NCI-H82 (cell line): ENCODE measurements around the gene RAP1GAP.

Experiments used
- DNase-seq: peaks from one replicate; lab custom pipeline; 2025; lab: John Stamatoyannopoulos, UW

RAP1GAP gene

DNA sequence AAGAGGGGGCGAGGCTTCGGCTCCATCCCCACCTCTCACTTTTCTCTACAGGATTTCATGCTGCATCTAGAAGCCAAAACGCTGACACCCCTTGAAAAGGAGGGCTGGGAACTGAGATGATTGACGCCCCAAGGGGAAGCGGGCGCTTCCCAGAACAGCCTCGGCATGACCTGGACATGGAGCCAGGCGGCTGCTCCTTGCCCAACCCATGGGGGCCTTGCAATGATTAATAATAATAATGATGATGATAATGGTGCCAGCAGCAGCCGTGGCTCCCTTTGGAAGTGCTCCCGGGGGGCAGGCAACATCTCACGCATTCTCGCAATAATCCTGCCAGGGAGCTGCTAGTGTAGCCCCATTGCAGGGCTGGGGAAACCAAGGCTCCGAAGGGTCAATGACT, 78.2 kb downstream of the RAP1GAP start:
- no peak for DNase-seq

DNA sequence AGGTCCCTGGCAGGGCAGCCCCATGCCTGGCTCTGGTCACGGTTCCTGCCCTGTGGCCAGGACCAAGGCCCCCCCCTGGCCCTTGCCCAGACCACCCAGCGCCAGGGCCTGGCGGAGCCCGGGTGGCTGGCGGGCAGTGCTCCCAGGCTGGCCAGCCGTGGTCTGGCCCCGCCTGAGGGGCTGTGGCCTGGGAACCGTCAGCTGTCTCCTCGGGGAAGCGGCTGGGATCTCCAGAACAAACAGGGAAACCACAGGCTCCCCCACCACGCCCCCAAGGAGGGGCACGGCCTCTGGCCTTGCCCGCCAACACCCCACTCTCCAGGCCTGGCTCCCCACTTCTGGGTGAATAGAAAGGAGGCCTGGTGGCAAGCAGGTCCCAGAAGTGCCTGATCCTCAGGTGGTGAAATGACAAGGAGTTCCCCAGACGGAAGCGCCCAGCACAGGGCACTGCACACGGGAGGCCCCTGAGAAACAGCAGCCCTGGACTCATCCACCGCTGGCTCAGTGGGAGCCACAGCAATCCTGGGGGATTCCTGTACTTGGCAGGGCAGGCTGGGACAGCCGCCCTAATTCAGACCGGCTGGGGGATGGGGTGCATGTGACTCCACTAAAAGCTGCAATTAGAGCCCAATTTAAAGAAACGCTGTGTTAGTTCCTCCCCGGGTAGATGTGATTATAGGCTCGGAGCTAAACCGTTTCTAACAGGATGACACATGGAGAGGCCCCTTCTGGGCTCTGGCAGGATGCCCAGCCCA, 78.9 kb downstream of the RAP1GAP start:
- DNase-seq, result peak; percentile 93

DNA sequence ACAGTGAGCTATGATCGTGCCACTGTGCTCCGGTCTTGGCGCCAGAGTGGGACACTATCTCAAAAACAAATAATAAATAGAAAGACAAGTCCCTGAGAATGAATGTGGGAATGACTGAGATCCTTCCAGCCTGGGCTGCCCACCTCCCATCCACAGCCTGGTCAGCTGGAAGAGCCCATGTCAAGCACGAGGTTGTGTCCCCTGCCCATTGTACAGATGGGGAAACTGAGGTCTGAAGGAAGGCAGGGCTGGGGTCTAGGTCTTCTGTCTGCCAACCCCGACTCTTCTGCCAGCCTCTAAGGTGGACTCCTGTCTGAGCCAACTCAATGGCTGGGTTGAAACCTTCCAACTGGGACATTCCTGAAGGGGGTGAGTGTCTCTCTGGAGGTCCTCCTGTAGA, 79.5 kb downstream of the RAP1GAP start:
- no peak for DNase-seq

- peak; percentile 74 for DNase-seq
These were observed 81.6 kb downstream of the RAP1GAP start for GRCh38 chr1:21587602-21587953.

- DNase-seq, result peak; percentile 53
These were observed 82.1 kb downstream of the RAP1GAP start for GRCh38 chr1:21586846-21587601.

DNA sequence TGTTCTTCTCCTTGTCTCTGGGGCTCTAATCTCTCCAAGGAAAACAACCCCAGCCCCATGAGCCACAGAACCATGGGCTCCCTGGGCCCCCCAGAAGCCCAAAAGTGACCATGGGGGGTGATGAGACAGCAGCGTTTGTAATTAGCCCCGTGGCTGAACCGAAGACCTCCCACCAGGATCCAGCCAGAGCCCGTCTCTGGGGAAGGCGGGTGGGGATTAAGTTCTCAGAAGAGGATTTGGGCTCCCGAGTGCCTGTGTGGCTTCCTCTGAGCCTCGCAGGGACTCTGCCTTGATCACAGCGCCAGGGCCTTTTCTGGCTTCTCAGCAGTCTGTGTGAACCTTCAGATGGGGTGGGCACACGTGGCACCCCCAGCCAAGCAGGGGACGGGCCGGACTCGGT, 82.9 kb downstream of the RAP1GAP start:
- DNase-seq, result peak; percentile 98

DNA sequence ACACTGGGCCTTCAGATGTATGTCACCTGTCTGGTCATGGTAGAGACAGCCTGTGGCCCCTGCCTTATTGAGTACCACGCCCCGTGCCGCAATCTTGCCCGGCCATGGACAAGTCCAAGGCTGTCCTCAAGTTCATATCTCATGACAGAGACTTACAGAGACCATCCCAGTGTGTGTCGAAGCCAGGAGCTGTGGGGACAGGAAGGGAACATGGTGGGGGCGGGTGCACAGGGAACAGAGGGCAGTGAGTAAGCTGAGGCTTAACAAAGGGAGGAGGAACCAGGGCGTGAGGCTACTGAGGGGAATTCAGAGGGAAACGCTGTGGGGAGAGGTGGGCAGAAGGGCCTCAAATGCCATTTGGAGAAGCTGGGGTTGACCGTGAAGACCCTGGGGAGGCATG, 84.1 kb downstream of the RAP1GAP start:
- peak; percentile 27 for DNase-seq

- DNase-seq, result no peak
These were observed 85.1 kb downstream of the RAP1GAP start for GRCh38 chr1:21584096-21584495.

GRCh38 chr1:21579791-21580190, 89.4 kb downstream of the RAP1GAP start:
- no peak for DNase-seq

- no peak for DNase-seq
These were observed 91.2 kb downstream of the RAP1GAP start for GRCh38 chr1:21577933-21578332.

DNA sequence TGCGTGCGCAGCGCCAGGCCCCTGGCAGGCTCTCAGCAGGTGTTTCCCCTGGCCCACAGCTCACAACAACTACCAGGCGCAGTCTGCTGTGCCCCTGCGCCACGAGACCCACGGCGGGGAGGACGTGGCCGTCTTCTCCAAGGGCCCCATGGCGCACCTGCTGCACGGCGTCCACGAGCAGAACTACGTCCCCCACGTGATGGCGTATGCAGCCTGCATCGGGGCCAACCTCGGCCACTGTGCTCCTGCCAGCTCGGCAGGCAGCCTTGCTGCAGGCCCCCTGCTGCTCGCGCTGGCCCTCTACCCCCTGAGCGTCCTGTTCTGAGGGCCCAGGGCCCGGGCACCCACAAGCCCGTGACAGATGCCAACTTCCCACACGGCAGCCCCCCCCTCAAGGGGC, 91.8 kb downstream of the RAP1GAP start:
- no peak for DNase-seq

DNA sequence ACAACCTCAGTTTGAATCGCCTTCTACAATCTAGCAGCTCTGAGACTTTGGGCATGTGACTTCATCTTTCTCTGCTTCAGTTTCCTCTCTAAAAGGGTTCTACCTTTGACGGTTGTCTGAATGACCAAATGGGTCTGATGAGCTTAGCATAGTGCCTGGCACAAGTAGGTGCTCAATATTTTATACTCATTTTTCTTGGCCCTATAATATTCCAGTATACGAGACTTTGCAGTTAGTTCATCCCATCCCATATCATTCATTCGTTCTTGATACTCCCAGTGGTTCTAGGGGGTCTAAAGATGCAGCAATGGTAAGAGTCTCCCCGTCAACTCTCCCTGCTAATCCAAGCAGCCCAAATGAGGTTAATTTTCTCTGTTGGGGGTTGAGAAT, 92.4 kb downstream of the RAP1GAP start:
- no peak for DNase-seq

GRCh38 chr1:21576031-21576797, 92.9 kb downstream of the RAP1GAP start:
- no peak for DNase-seq

- DNase-seq, result no peak
These were observed 93.7 kb downstream of the RAP1GAP start for GRCh38 chr1:21575351-21575942.

DNA sequence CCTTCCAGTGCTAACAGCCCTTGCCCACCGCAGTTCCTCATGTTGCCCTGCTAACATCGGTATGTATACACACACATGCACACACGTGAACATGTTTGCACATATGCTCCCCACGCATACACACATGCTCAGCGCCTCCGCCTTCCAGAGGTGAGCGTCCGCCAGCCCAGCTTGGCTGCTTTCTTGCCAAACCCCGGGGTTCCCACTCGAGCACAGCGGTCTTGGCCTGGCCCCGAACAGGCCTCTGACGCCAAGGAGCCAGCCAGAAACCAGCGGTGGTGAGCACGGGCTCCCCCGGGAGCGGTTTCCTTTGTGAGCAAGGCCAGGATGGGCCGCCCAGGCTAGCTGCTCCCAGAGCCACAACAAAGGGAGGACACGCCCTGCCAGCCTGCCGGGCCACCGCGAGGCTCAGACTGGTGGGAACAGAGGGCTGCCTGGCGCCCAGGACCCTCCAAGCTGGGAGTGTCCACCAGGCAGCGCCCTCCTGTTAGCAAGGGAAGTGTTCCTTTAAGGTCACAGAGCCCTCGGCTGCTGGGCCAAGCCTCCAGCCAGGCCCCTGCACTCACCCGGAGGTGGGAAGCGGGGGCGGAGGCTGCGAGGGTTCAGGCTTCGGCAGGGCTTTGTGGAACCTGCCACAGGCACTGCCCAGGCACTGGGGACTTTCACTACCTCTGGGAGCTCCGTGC, 94.5 kb downstream of the RAP1GAP start:
- no peak for DNase-seq

DNA sequence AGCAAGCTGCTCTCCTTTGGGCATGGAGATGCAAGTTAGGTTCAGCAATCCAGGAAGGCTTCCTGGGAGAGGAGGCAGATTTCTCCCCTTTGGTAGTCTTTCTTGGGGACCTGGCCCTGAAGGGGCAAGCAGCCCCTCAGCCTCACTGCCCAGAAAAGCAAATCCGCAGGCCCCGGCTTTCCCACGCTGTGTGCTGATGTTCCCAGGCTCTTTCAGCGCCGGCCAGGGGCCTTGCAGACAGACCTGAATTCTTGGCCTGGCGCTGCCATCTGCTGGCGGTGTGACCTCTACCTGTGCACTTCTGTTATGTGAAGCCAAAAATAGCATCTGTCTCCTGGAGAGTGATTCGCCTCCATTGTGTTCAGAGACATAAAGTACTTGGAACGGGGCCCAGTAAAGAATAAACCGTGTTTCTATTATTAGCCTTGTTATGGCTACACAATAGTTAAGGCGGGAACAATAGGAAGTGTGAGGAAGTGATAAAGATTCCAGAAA, 95.1 kb downstream of the RAP1GAP start:
- peak; percentile 89 for DNase-seq

GRCh38 chr1:21573475-21573874, 95.7 kb downstream of the RAP1GAP start:
- DNase-seq, result no peak

GRCh38 chr1:21572735-21573277, 96.4 kb downstream of the RAP1GAP start:
- DNase-seq, result no peak

GRCh38 chr1:21572221-21572620, 96.9 kb downstream of the RAP1GAP start:
- DNase-seq, result no peak

GRCh38 chr1:21570885-21571284, 98.3 kb downstream of the RAP1GAP start:
- no peak for DNase-seq

- no peak for DNase-seq
These were observed 98.7 kb downstream of the RAP1GAP start for GRCh38 chr1:21570528-21570875.
